GM23338 (cell line): ENCODE measurements around the gene UBTF. TPM values are rescaled to one million over a fixed set of nuclear protein-coding genes. Genes with fewer than 3 reads are reported as not detected.

ENCODE experiments used
- ATAC-seq: fragments of 200-7000 bp; cut with Tn5 transposase; 3 replicates; pipeline ENCODE4 v1.9.1; 2020
- DNase-seq: peaks from one replicate; pipeline ENCODE4 v3.0.0-alpha.2; 2015; ENCODE audit warnings: low spot score
- H2AFZ ChIP-seq: fragments of 200-600 bp; sonication (generic); 2 replicates; pipeline ENCODE4 v1.8.0; 2016; ENCODE audit warnings: antibody characterized with exemption, mild to moderate bottlenecking, moderate library complexity
- H3F3A ChIP-seq: fragments of 200-600 bp; sonication (generic); replicated peaks from 2 replicates; pipeline ENCODE4 v1.8.0; 2017; ENCODE audit warnings: antibody characterized with exemption, mixed run types, low read depth
- H3K27ac ChIP-seq: fragments of 200-600 bp; sonication (generic); 2 replicates; pipeline ENCODE4 v1.6.1; 2016; ENCODE audit warnings: low read depth
- H3K27me3 ChIP-seq: fragments of 200-600 bp; sonication (generic); 2 replicates; pipeline ENCODE4 v1.8.0; 2016; ENCODE audit warnings: mild to moderate bottlenecking, mixed run types, moderate library complexity; ENCODE audit not compliant: insufficient read depth
- H3K36me3 ChIP-seq: fragments of 200-600 bp; sonication (generic); 2 replicates; pipeline ENCODE4 v1.8.0; 2016; ENCODE audit warnings: mild to moderate bottlenecking; ENCODE audit not compliant: insufficient read depth
- H3K4me1 ChIP-seq: fragments of 200-600 bp; sonication (generic); 2 replicates; pipeline ENCODE4 v1.8.0; 2016; ENCODE audit warnings: mild to moderate bottlenecking, moderate library complexity; ENCODE audit not compliant: insufficient read depth
- H3K4me2 ChIP-seq: fragments of 200-600 bp; sonication (generic); 2 replicates; pipeline ENCODE4 v1.7.1; 2017; ENCODE audit warnings: mixed run types
- H3K4me3 ChIP-seq: fragments of 200-600 bp; sonication (generic); 2 replicates; pipeline ENCODE4 v1.6.1; 2016; ENCODE audit warnings: mixed run types
- H3K79me2 ChIP-seq: fragments of 200-600 bp; sonication (generic); replicated peaks from 2 replicates; pipeline ENCODE4 v1.8.0; 2017; ENCODE audit warnings: mild to moderate bottlenecking; ENCODE audit not compliant: insufficient read depth
- H3K9me2 ChIP-seq: fragments of 200-600 bp; sonication (generic); 2 replicates; pipeline ENCODE4 v1.8.0; 2017; ENCODE audit not compliant: insufficient read depth
- H4K20me1 ChIP-seq: fragments of 200-600 bp; sonication (generic); replicated peaks from 2 replicates; pipeline ENCODE4 v1.8.0; 2017; ENCODE audit warnings: mild to moderate bottlenecking; ENCODE audit not compliant: insufficient read depth
- H3K27ac Mint-ChIP-seq: 2 replicates; pipeline ENCODE4 v1.8.0; 2020; ENCODE audit warnings: inconsistent platforms, mild to moderate bottlenecking, moderate library complexity, mixed read lengths
- H3K27me3 Mint-ChIP-seq: 3 replicates; pipeline ENCODE4 v1.8.0; 2022; ENCODE audit warnings: low read depth, mild to moderate bottlenecking, moderate library complexity, mixed read lengths, inconsistent platforms; ENCODE audit not compliant: insufficient read depth, poor library complexity
- H3K36me3 Mint-ChIP-seq: 3 replicates; pipeline ENCODE4 v1.8.0; 2021; ENCODE audit warnings: low read depth, mild to moderate bottlenecking, inconsistent platforms, moderate library complexity, mixed read lengths
- H3K4me1 Mint-ChIP-seq: 3 replicates; pipeline ENCODE4 v1.8.0; 2020; ENCODE audit warnings: mild to moderate bottlenecking, inconsistent platforms, mixed read lengths
- H3K4me3 Mint-ChIP-seq: 3 replicates; pipeline ENCODE4 v1.8.0; 2021; ENCODE audit warnings: moderate library complexity, mild to moderate bottlenecking, inconsistent platforms, mixed read lengths
- H3K9me3 Mint-ChIP-seq: 3 replicates; pipeline ENCODE4 v1.8.0; 2020; ENCODE audit warnings: moderate library complexity, mild to moderate bottlenecking, inconsistent platforms, mixed read lengths
- CREB1 ChIP-seq: fragments of 250-450 bp; sonication (Bioruptor Pico); IDR thresholded peaks from 2 replicates; pipeline ENCODE4 v1.5.0; 2020; ENCODE audit warnings: low read depth, mild to moderate bottlenecking, moderate library complexity
- CTCF ChIP-seq, 2 experiments: fragments of 200-600 bp in 1 of 2; sonication (generic) in 1 of 2; conservative IDR thresholded peaks; 2 replicates each; pipeline versions ENCODE4 v1.5.1 to v1.6.1; 2016 to 2017; ENCODE audit warnings: antibody characterized with exemption in 2 of 2, low read depth in 2 of 2, mild to moderate bottlenecking in 2 of 2, moderate library complexity in 1 of 2
- EZH2 ChIP-seq: fragments of 200-600 bp; sonication (generic); IDR thresholded peaks from one replicate; pipeline ENCODE4 v1.8.0; 2017; ENCODE audit warnings: antibody characterized with exemption, mild to moderate bottlenecking, low read depth; ENCODE audit not compliant: unreplicated experiment
- EZH2phosphoT487 ChIP-seq: fragments of 200-600 bp; sonication (generic); IDR thresholded peaks from one replicate; pipeline ENCODE4 v1.8.1; 2018; ENCODE audit warnings: antibody characterized with exemption; ENCODE audit not compliant: unreplicated experiment
- JUNB ChIP-seq: IDR thresholded peaks from one replicate; pipeline ENCODE4 v1.6.1; 2016; ENCODE audit warnings: antibody characterized with exemption; ENCODE audit not compliant: unreplicated experiment
- NANOG ChIP-seq: IDR thresholded peaks from 2 replicates; pipeline ENCODE4 v1.6.1; 2016; ENCODE audit warnings: antibody characterized with exemption, borderline replicate concordance
- POLR2AphosphoS5 ChIP-seq: IDR thresholded peaks from 2 replicates; pipeline ENCODE4 v1.6.1; 2016; ENCODE audit warnings: antibody characterized with exemption, low read depth
- STAT1 ChIP-seq: IDR thresholded peaks from one replicate; pipeline ENCODE4 v1.6.1; 2016; ENCODE audit warnings: antibody characterized with exemption; ENCODE audit not compliant: unreplicated experiment
- ZNF114 ChIP-seq: fragments of 250-450 bp; sonication (Bioruptor Pico); IDR thresholded peaks from 2 replicates; pipeline ENCODE4 v1.5.0; 2020; ENCODE audit warnings: mild to moderate bottlenecking, moderate library complexity
- ZNF331 ChIP-seq: fragments of 250-450 bp; sonication (Bioruptor Pico); IDR thresholded peaks from 2 replicates; pipeline ENCODE4 v1.5.0; 2020; ENCODE audit warnings: low read depth, mild to moderate bottlenecking, moderate library complexity
- polyA plus RNA-seq: library from polyadenylated mRNA; unstranded; fragments of >200 nt; fragmentation: Nextera tagmentation; extraction: Ambion mirVana; gene quantifications from 2 replicates; pipeline ENCODE4 v1.2.1, GENCODE V29; 2016
- total RNA-seq: library from RNA; depleted of rRNA; stranded (reverse); fragments of >200 nt; shearing (Covaris generic); gene quantifications from 2 replicates; pipeline ENCODE4 v1.2.3, GENCODE V29; 2014
- TF ChIP-seq, protein P1 (sequence below): IDR thresholded peaks from 2 replicates; pipeline ENCODE4 v1.6.1; 2016; ENCODE audit warnings: antibody characterized with exemption
- TF ChIP-seq, protein P2 (sequence below): IDR thresholded peaks from one replicate; pipeline ENCODE4 v1.6.1; 2018; ENCODE audit warnings: antibody characterized with exemption; ENCODE audit not compliant: unreplicated experiment

The UBTF gene
- total and polyA plus RNA-seq, 2 experiments from 2014 or later = 29.9 to 62.2 TPM

DNA sequence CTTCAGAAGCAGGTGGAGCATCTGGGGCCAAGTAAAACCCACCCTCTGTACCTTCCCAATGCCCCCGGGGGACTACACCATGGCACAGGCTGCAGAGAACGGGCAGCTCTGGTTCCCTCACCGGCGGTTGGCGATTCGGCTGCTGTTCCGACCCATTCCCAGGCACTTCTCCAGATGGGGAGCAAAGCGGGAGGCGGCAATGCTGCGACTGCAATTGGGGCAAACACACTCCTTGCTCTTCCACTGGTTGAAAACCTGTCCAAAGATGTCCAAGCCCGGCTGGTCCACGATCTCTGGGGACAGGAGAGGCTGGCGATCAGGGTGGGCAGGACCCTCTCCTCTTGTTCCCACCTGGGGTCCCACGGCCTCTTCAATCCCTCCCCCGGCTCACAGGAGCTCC, 22.4 kb downstream of the UBTF start:
- H3K27ac ChIP-seq = no peak overlapping the region
- H3K4me3 ChIP-seq = no peak overlapping the region
- Mint-ChIP-seq H3K4me3 (no peak overlapping the region), H3K36me3 (peaks cover 59% of the 10 kb centered on the region), H3K27me3 (peaks cover 13% of the 10 kb centered on the region), H3K27ac (no peak overlapping the region), H3K9me3 (no peaks in the 10 kb centered on the region), H3K4me1 (peaks cover 29% of the 10 kb centered on the region)
- peaks cover 27% of the 10 kb centered on the region for H3F3A ChIP-seq
- no peak overlapping the region for H3K4me2 ChIP-seq
- no peak overlapping the region for H2AFZ ChIP-seq
- peaks cover 12% of the 10 kb centered on the region for H3K36me3 ChIP-seq
- H3K4me1 ChIP-seq = peaks cover 26% of the 10 kb centered on the region
- TF ChIP-seq ZNF114 (CRISPR knock-in tag) (no peak), STAT1 (no peak), EZH2phosphoT487 (no peak), POLR2AphosphoS5 (no peak)
- H3K27me3 ChIP-seq = no peaks in the 10 kb centered on the region
- DNase-seq = no peak
- ATAC-seq = no peak
- peaks cover 5% of the 10 kb centered on the region; the same call in 1 of the 2 replicates for H4K20me1 ChIP-seq
- peaks cover 23% of the 10 kb centered on the region for H3K79me2 ChIP-seq
- no peaks in the 10 kb centered on the region for H3K9me2 ChIP-seq

DNA sequence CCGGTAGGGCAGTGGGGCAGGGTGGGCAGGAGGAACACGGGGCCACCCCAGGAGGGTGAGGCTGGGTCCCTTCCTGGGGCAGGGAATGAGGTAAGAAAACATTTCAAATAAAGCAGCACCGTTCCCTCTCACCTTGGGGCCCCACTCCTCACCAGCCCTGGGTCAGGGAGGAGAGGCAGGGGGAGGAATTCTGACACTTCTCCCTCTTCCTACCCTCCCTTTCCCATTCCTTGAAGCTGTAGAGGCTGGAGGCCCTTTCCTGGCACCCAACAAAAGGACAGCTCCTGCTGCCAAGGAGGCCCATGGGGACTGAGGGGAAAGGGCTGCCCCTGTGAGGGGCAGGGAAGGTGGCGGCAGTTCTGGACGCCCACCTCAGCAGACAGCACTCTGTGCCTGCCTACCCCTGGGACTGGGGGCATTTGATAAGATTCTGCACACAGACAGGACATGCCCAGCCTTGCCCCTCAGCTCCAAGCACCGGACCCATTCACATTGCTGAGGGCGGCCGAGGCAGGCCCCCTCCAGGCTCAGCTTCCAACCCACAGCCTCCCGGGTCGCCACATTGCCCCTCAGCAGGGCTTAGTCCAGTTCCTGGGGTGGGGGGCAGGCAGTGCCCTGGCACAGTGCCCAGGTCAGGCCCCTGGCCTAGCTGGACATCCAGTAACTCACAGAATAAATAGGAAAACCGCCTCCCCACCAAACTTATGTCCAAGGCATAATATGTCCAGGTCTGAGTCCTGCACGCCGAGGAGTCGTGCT, 26.0 kb downstream of the UBTF start:
- peaks cover 30% of the 10 kb centered on the region for H3K4me1 ChIP-seq
- peaks cover 26% of the 10 kb centered on the region; the same call in 1 of the 2 replicates for H3F3A ChIP-seq
- H4K20me1 ChIP-seq = peaks cover 10% of the 10 kb centered on the region; the same call in 1 of the 2 replicates
- no peaks in the 10 kb centered on the region for H3K9me2 ChIP-seq
- DNase-seq = no peak
- H3K27ac ChIP-seq = 0 out of 2 replicates have a peak overlapping the region, but pooled peaks have one; percentile 34
- Mint-ChIP-seq H3K4me1 (peaks cover 37% of the 10 kb centered on the region), H3K27me3 (peaks cover 15% of the 10 kb centered on the region), H3K9me3 (no peaks in the 10 kb centered on the region), H3K4me3 (no peak overlapping the region), H3K36me3 (peaks cover 72% of the 10 kb centered on the region), H3K27ac (no peak overlapping the region)
- ATAC-seq = no peak
- H3K36me3 ChIP-seq = peaks cover 12% of the 10 kb centered on the region
- H3K4me3 ChIP-seq = no peak overlapping the region
- H3K27me3 ChIP-seq = no peaks in the 10 kb centered on the region
- no peak overlapping the region for H3K4me2 ChIP-seq
- H2AFZ ChIP-seq = no peak overlapping the region
- H3K79me2 ChIP-seq = peaks cover 19% of the 10 kb centered on the region
- no peak for TF ChIP-seq STAT1
- no peak for TF ChIP-seq NANOG
- no peak for TF ChIP-seq EZH2phosphoT487
- no peak for TF ChIP-seq ZNF331 (CRISPR knock-in tag)
- no peak for TF ChIP-seq POLR2AphosphoS5
- TF ChIP-seq, protein P1, sequence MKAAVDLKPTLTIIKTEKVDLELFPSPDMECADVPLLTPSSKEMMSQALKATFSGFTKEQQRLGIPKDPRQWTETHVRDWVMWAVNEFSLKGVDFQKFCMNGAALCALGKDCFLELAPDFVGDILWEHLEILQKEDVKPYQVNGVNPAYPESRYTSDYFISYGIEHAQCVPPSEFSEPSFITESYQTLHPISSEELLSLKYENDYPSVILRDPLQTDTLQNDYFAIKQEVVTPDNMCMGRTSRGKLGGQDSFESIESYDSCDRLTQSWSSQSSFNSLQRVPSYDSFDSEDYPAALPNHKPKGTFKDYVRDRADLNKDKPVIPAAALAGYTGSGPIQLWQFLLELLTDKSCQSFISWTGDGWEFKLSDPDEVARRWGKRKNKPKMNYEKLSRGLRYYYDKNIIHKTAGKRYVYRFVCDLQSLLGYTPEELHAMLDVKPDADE = no peak
- TF ChIP-seq, protein P2, sequence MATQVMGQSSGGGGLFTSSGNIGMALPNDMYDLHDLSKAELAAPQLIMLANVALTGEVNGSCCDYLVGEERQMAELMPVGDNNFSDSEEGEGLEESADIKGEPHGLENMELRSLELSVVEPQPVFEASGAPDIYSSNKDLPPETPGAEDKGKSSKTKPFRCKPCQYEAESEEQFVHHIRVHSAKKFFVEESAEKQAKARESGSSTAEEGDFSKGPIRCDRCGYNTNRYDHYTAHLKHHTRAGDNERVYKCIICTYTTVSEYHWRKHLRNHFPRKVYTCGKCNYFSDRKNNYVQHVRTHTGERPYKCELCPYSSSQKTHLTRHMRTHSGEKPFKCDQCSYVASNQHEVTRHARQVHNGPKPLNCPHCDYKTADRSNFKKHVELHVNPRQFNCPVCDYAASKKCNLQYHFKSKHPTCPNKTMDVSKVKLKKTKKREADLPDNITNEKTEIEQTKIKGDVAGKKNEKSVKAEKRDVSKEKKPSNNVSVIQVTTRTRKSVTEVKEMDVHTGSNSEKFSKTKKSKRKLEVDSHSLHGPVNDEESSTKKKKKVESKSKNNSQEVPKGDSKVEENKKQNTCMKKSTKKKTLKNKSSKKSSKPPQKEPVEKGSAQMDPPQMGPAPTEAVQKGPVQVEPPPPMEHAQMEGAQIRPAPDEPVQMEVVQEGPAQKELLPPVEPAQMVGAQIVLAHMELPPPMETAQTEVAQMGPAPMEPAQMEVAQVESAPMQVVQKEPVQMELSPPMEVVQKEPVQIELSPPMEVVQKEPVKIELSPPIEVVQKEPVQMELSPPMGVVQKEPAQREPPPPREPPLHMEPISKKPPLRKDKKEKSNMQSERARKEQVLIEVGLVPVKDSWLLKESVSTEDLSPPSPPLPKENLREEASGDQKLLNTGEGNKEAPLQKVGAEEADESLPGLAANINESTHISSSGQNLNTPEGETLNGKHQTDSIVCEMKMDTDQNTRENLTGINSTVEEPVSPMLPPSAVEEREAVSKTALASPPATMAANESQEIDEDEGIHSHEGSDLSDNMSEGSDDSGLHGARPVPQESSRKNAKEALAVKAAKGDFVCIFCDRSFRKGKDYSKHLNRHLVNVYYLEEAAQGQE = no peak
- TF ChIP-seq JUNB = no peak
- TF ChIP-seq CREB1 (CRISPR knock-in tag) = no peak
- TF ChIP-seq CTCF (conservative IDR thresholded peaks at IDR 0.05; ENCODE audit: low read depth in 2 of 2) = no peak
- TF ChIP-seq EZH2 = no peak
